Brain microvascular endothelial cell (primary cell): ENCODE measurements around the gene METTL9.
"Not testable (repeated sequence)": the region's sequence is repeated elsewhere in the genome, so short reads cannot be mapped to it uniquely, and the experiment has no call there.

Experiments
- DNase-seq: peaks from one replicate; pipeline ENCODE4 v3.0.0-alpha.2; 2020
- H3K27ac ChIP-seq: fragments of 250-450 bp; sonication (Bioruptor Pico); 2 replicates; pipeline ENCODE4 v1.5.1; 2020; ENCODE audit warnings: mild to moderate bottlenecking, moderate library complexity
- H3K27me3 ChIP-seq: fragments of 250-450 bp; sonication (Bioruptor Pico); replicated peaks from 2 replicates; pipeline ENCODE4 v1.5.1; 2020; ENCODE audit warnings: mild to moderate bottlenecking
- H3K36me3 ChIP-seq: fragments of 250-450 bp; sonication (Bioruptor Pico); replicated peaks from 2 replicates; pipeline ENCODE4 v1.5.1; 2020; ENCODE audit warnings: mild to moderate bottlenecking
- H3K4me3 ChIP-seq: 2 replicates; pipeline ENCODE4 v1.5.1; 2011; ENCODE audit warnings: low read depth, mild to moderate bottlenecking, control low read depth, low read length, moderate library complexity
- in situ Hi-C: cut with HindIII; loops from 2 replicates; pipeline ENCODE4 v1.10.0; 2017; ENCODE audit warnings: low sequenced_read_pairs, low pct_ligation_motif_present
- TF ChIP-seq, protein P1 (sequence below): IDR thresholded peaks from 2 replicates; pipeline ENCODE4 v1.5.1; 2011; ENCODE audit warnings: low read depth, mild to moderate bottlenecking, moderate library complexity, low read length, control low read depth, inconsistent platforms; ENCODE audit errors: missing control alignments

The METTL9 gene

DNA sequence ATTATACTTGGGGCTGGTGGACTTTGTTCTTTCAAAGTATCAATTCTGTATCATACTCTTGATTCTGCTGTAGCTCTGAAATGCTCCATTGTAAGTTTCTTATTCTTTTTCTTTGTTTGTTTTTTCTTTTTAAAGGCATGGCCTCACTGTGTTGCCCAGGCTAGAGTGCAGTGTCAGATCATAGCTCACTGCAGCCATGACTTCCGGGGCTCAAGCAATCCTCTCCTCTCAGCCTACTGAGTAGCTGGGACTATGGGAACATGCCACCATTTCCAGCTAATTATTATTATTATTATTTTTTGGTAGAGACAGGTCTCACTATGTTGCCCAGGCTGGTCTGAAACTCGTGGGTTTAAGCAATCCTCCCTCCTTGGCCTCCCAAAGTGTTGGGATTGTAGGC lies 38.9 kb upstream of the METTL9 start:
- Histone ChIP-seq H3K36me3 (no peaks in the 10 kb centered on the region), H3K27me3 (peaks cover 2% of the 10 kb centered on the region), H3K4me3 (no peak overlapping the region), H3K27ac (no peak overlapping the region)
- DNase-seq = no peak
- TF ChIP-seq, protein P1, sequence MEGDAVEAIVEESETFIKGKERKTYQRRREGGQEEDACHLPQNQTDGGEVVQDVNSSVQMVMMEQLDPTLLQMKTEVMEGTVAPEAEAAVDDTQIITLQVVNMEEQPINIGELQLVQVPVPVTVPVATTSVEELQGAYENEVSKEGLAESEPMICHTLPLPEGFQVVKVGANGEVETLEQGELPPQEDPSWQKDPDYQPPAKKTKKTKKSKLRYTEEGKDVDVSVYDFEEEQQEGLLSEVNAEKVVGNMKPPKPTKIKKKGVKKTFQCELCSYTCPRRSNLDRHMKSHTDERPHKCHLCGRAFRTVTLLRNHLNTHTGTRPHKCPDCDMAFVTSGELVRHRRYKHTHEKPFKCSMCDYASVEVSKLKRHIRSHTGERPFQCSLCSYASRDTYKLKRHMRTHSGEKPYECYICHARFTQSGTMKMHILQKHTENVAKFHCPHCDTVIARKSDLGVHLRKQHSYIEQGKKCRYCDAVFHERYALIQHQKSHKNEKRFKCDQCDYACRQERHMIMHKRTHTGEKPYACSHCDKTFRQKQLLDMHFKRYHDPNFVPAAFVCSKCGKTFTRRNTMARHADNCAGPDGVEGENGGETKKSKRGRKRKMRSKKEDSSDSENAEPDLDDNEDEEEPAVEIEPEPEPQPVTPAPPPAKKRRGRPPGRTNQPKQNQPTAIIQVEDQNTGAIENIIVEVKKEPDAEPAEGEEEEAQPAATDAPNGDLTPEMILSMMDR = no peak
- in situ Hi-C loops = no loop called here

DNA sequence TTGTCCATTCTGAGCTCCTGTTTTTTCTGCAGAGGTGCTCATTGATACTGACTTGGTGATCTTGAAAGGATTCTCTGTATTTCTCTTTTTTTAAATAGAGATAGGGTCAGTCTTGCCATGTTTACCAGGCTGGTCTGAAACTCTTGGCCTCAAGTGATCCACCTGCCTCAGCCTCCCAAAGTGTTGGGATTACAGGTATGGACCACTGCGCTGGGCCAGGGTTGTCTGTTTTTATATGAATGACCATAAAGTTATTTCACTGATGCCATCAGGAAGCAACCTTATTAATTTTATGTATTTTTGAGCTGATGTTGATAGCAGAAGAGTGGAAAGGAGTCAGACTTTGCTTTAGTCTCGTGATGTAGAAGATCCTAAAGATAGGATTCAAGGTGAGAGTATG lies 35.7 kb upstream of the METTL9 start:
- no peak overlapping the region for H3K4me3 ChIP-seq
- no peaks in the 10 kb centered on the region for H3K36me3 ChIP-seq
- in situ Hi-C loops = no loop called here
- no peaks in the 10 kb centered on the region for H3K27me3 ChIP-seq
- TF ChIP-seq, protein P1 = no peak
- no peak overlapping the region for H3K27ac ChIP-seq
- DNase-seq = no peak

DNA sequence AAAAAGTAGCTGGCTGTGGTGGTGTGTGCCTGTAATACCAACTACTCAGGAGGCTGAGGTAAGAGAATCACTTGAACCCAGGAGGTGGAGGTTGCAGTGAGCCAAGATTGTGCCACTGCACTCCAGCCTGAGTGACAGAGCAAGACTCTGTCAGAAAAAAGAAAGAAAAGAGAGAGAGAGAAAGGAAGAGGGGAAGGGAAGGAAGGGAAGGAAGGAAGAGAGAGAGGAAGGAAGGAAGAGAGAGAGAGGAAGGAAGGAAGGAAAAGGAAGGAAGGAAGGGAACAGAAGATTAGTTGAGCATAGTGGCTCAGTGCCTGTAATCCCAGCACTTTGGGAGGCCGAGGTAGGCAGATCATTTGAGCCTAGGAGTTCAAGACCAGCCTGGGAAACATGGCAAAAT lies 35.0 kb upstream of the METTL9 start:
- H3K27me3 ChIP-seq, H3K27ac ChIP-seq, DNase-seq, in situ Hi-C loops, H3K36me3 ChIP-seq, H3K4me3 ChIP-seq: not testable (repeated sequence)

DNA sequence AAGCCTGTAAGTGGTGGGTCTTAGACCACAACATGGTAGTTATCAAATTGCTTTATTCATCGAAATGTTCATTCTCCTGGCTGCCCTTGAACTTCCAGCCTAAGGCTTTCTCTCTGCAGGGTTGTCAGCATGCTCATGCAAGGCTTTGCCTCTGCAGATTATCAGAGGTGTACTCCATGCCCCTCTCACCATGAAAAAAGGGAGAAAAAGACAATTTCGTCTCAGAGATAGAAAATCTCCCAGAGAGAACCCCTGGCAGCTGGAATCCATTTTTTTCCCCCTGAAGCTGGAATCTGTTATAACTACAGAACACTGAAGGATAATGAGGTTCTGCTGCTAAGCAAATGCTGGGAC lies 33.9 kb upstream of the METTL9 start:
- no peaks in the 10 kb centered on the region for H3K36me3 ChIP-seq
- no peak overlapping the region for H3K27ac ChIP-seq
- no peak for DNase-seq
- no peaks in the 10 kb centered on the region for H3K27me3 ChIP-seq
- in situ Hi-C loops = no loop called here
- no peak overlapping the region for H3K4me3 ChIP-seq
- TF ChIP-seq, protein P1 = no peak

DNA sequence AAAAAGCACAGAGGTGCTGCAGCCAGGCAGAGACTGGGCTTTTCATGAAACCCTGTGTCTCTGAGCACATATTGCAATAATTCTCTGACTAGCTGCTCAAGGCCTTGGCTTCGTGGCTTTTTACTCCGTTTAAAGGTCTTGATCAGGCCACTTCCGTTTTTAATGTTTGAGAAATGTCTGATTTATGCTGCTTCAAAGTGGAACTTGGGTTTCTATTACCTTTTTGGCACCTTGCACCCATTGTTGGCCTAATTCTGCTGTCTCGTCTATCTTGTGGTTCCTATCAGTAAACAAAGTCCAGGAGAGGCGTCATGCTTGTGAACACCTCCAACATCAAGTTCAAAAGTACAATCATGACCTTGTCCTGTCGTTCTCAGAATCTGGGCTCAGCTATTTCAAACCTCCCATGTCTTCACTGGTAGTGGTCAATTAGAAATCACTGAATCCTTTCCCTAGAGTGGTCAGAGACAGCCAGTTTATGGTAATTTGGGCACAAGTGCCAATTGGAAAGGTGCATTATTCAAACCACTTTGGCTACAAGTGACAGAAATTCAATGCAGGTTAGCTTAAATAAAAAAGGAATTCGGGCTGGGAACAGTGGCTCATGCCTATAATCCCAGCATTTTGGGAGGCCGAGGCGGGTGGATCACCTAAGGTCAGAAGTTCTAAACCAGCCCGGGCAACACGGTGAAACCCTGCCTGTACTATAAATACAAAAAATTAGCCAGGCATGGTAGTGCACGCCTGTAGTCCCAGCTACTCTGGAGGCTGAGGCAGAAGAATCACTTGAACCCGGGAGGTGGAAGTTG lies 33.3 kb upstream of the METTL9 start:
- Histone ChIP-seq H3K27ac (no peak overlapping the region), H3K4me3 (no peak overlapping the region), H3K27me3 (no peaks in the 10 kb centered on the region), H3K36me3 (no peaks in the 10 kb centered on the region)
- in situ Hi-C loops = no loop called here
- TF ChIP-seq, protein P1 = no peak
- no peak for DNase-seq

DNA sequence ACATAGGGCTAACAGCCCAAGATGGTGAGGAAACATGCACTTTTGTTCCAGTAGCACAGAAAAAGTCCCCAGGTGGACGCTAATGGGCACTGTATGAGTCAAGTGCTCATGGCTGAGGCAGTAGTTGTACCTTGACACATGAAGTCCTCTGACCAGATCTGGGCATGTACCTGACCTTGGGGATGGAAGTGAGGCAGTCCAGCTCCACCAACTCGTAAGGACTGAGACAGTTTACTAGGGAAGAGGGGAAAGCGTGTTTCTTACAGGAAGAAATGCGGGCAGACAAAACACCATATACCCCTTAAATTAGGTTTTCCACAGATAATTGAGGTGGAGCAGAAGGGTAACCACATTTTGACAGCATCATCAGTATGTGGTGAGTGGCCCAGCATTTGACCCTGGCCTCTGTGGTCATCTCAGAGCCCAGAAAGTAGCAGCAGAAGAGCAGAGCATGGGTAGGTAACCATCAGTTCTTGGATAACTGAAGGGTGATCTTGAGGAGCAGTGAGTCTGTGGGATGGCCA lies 32.4 kb upstream of the METTL9 start:
- no peak for DNase-seq
- Histone ChIP-seq H3K27ac (no peak overlapping the region), H3K4me3 (no peak overlapping the region), H3K36me3 (no peaks in the 10 kb centered on the region), H3K27me3 (no peaks in the 10 kb centered on the region)
- TF ChIP-seq, protein P1 = no peak
- in situ Hi-C loops = no loop called here

DNA sequence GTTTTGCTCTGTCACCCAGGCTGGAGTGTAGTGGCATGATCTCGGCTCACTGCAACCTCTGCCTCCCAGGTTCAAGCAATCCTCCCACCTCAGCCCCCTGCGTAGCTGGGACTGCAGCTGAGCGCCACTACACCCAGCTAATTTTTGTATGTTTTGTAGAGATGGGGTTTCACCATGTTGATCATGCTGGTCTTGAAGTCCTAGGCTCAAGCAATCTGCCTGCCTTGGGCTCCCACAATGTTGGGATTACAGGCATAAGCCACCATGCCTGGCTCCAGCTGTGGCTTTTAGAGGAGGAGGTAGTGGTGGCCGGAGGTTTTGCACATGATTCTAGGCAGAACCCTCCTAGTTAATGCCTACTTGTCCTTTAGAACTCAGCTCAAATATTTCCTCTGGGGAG lies 31.9 kb upstream of the METTL9 start:
- H3K27ac ChIP-seq, DNase-seq, H3K4me3 ChIP-seq, in situ Hi-C loops, H3K27me3 ChIP-seq, H3K36me3 ChIP-seq: not testable (repeated sequence)
